Esophagus squamous epithelium (tissue), 5 donors: ENCODE data around the gene DPP9. TPM values are rescaled to one million over a fixed set of nuclear protein-coding genes. Genes with fewer than 3 reads are reported as not detected.
"Not testable (repeated sequence)": the region's sequence is repeated elsewhere in the genome, so short reads cannot be mapped to it uniquely, and the experiment has no call there.

Experiments
- DNase-seq: peaks from one replicate; lab custom pipeline; 2025; lab: John Stamatoyannopoulos, UW
- H3K27ac ChIP-seq, 4 donors: fragments of 200-600 bp; sonication (generic); one replicate each; pipeline ENCODE4 v1.5.1; 2016 to 2019; ENCODE audit warnings: mild to moderate bottlenecking in 1 of 4
- H3K27me3 ChIP-seq, 4 donors: fragments of 200-600 bp; sonication (generic); 1 replicate in 3 of 4; 2 replicates in 1 of 4; pipeline versions ENCODE4 v1.5.1 to v1.6.0; 2017 to 2021; ENCODE audit warnings: antibody characterized with exemption in 1 of 4
- H3K36me3 ChIP-seq, 3 donors: fragments of 200-600 bp; sonication (generic); one replicate each; pipeline ENCODE4 v1.5.1; 2016 to 2019
- H3K4me1 ChIP-seq, 3 donors: fragments of 200-600 bp; sonication (generic); one replicate each; pipeline ENCODE4 v1.5.1; 2017 to 2019
- H3K4me3 ChIP-seq, 4 donors: fragments of 200-600 bp; sonication (generic); 1 replicate in 3 of 4; 2 replicates in 1 of 4; pipeline ENCODE4 v1.5.1; 2016 to 2019; ENCODE audit warnings: mild to moderate bottlenecking in 2 of 4, moderate library complexity in 1 of 4
- H3K9me3 ChIP-seq, 3 donors: fragments of 200-600 bp; sonication (generic); one replicate each; pipeline ENCODE4 v1.5.1; 2016 to 2019
- POLR2A ChIP-seq, 4 donors: fragments of 450-650 bp; IDR thresholded peaks; one replicate each; pipeline ENCODE4 v1.6.1; 2017; ENCODE audit warnings: antibody characterized with exemption in 4 of 4, mild to moderate bottlenecking in 4 of 4, moderate library complexity in 3 of 4
- WGBS, 2 donors: methylation state at CpG; one replicate each; pipeline ENCODE4 v1.1.5; 2018; 5-methylcytosine and 5-hydroxymethylcytosine counted together
- intact Hi-C: fragments of 100-400 bp; cut with DNase I; formaldehyde crosslinking; loops from one replicate; pipeline ENCODE4 v1.15.0; 2022
- total RNA-seq, 4 donors: library from RNA; depleted of rRNA; stranded (reverse); fragments of >200 nt; gene quantifications; one replicate each; pipeline ENCODE4 v1.1.0, GENCODE V29; 2016
- TF ChIP-seq, protein P1 (sequence below), 6 experiments: fragments of 450-650 bp in 4 of 6; fragments of 200-600 bp in 2 of 6; sonication (generic) in 2 of 6; IDR thresholded peaks; one replicate each; pipeline ENCODE4 v1.5.1; 2016 to 2019; ENCODE audit warnings: antibody characterized with exemption in 6 of 6, mild to moderate bottlenecking in 4 of 6, moderate library complexity in 4 of 6
- donor health status: DM: yes; HTN: yes; CAD: no.

The DPP9 gene
- total RNA-seq, 4 donors from 2014 or later: 32.8 to 51.5 (median 47.7) TPM

DNA sequence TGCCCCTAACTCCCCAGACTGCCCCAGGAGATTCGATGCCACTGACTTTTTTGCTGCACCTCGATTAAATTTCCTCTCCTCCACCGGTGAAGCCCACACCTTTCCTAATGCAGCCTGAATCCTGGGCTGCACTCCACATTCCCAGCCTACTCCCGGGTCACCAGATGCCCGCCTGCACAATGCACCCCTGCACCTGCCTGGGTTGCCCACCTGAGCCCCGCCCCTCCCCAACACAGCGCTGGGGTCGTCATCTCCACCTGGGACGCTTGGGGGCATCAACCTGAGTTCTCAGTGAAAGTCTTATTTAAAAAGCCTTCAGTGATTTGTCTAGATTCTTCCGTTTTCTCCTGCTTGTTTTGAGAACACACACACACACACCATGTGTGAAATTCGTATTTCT lies 24.5 kb upstream of the DPP9 start:
- no peaks in the 10 kb centered on the region for H3K36me3 ChIP-seq
- peaks cover 0 to 14% (median 5%) of the 10 kb centered on the region in 3 donors for H3K4me1 ChIP-seq
- no peak overlapping the region for H3K27ac ChIP-seq
- no peak for DNase-seq
- intact Hi-C loops: no loop called here
- WGBS, 2 donors: 35 to 48% methylated on average over 4 to 11 of the region's 11 CpGs
- H3K4me3 ChIP-seq: no peak overlapping the region
- H3K9me3 ChIP-seq: no peaks in the 10 kb centered on the region
- peaks cover 0 to 24% (median 2%) of the 10 kb centered on the region in 4 donors for H3K27me3 ChIP-seq
- TF ChIP-seq POLR2A (IDR thresholded peaks at IDR 0.05): no peak

DNA sequence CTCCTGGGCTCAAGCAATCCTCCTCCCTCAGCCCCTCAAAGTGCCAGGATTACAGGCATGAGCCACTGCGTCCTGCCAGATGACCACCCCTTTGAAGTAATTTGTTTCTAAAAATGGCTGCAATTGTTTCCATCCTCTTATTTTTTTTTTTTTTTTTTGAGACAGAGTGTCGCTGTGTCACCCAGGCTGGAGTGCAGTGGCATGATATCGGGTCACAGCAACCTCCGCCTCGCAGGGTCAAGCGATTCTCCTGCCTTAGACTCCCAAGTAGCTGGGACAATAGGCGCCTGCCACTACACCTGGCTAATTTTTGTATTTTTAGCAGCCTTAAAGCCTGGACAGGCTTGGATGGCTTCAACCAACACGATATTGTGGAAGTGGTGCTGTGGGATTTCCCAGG lies 22.3 kb upstream of the DPP9 start:
- no peak overlapping the region for H3K4me3 ChIP-seq
- no peaks in the 10 kb centered on the region for H3K36me3 ChIP-seq
- H3K27me3 ChIP-seq: peaks cover 0 to 30% (median 2%) of the 10 kb centered on the region in 4 donors
- H3K4me1 ChIP-seq: peaks cover 0 to 23% (median 5%) of the 10 kb centered on the region in 3 donors
- H3K27ac ChIP-seq: no peak overlapping the region
- DNase-seq: no peak
- TF ChIP-seq, protein P1, sequence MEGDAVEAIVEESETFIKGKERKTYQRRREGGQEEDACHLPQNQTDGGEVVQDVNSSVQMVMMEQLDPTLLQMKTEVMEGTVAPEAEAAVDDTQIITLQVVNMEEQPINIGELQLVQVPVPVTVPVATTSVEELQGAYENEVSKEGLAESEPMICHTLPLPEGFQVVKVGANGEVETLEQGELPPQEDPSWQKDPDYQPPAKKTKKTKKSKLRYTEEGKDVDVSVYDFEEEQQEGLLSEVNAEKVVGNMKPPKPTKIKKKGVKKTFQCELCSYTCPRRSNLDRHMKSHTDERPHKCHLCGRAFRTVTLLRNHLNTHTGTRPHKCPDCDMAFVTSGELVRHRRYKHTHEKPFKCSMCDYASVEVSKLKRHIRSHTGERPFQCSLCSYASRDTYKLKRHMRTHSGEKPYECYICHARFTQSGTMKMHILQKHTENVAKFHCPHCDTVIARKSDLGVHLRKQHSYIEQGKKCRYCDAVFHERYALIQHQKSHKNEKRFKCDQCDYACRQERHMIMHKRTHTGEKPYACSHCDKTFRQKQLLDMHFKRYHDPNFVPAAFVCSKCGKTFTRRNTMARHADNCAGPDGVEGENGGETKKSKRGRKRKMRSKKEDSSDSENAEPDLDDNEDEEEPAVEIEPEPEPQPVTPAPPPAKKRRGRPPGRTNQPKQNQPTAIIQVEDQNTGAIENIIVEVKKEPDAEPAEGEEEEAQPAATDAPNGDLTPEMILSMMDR (IDR thresholded peaks at IDR 0.05): no peak
- TF ChIP-seq POLR2A (IDR thresholded peaks at IDR 0.05): no peak
- no peaks in the 10 kb centered on the region for H3K9me3 ChIP-seq
- WGBS, 2 donors: 59 to 72% methylated on average over 5 to 7 of the region's 8 CpGs
- intact Hi-C loops: no loop called here

DNA sequence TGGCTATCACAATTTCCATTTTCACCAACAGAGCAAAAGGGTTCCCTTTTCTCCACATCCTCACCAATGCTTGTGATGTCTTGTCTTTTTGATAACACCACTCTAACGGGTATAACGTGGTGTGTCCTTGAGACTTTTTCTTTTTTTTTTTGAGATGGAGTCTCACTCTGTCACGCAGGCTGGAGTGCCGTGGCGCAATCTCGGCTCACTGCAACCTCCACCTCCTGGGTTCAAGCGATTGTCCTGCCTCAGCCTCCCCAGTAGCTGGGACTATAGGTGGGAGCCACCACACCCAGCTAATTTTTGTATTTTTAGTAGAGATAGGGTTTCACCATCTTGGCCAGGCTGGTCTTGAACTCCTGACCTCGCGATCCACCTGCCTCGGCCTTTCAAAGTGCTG lies 21.5 kb upstream of the DPP9 start:
- intact Hi-C loops, H3K9me3 ChIP-seq, H3K27ac ChIP-seq, DNase-seq, H3K36me3 ChIP-seq, H3K4me3 ChIP-seq: not testable (repeated sequence)
- Histone ChIP-seq H3K4me1 (peaks cover 0 to 23% (median 5%) of the 10 kb centered on the region in 3 donors), H3K27me3 (peaks cover 0 to 30% (median 2%) of the 10 kb centered on the region in 4 donors)
- WGBS, 2 donors: 63 to 64% methylated on average over 10 of the region's 10 CpGs

DNA sequence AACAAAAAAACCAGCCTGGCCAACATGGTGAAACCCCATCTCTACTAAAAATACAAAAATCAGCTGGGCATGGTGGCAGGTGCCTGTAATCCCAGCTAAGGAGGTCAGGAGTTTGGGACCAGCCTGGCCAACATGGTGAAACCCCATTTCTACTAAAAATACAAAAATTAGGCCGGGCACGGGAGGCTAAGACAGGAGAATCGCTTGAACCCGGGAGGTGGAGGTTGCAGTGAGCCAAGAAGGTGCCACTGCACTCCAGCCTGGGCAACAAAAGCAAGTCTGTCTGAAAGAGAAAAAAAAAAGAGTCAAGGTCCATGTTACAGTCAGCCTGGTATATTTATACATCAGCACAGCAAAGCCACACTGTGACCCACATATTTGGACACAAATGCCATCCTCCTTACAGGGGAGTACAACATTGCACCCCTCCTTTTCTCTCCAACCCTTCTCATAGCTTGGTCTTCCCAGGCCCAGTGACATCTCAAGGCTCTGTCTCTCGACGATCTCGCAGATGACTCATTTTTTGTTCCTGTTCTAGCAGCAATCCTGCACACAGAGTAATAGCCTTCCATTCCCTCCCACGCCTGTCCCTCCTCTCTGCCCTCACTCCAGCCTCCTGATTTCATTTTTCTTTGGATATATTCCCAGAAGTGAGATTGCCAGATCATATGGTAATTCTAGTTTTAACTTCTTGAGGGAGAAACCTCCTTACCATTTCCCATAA lies 21.0 kb upstream of the DPP9 start:
- no peak for DNase-seq
- Histone ChIP-seq H3K36me3 (no peaks in the 10 kb centered on the region), H3K27ac (peak overlapping the region in 1 of 4 donors; percentile 44), H3K9me3 (no peaks in the 10 kb centered on the region), H3K4me1 (peaks cover 0 to 23% (median 5%) of the 10 kb centered on the region in 3 donors), H3K27me3 (peaks cover 0 to 30% (median 2%) of the 10 kb centered on the region in 4 donors), H3K4me3 (no peak overlapping the region)
- no peak for TF ChIP-seq POLR2A (IDR thresholded peaks at IDR 0.05)
- TF ChIP-seq, protein P1 (IDR thresholded peaks at IDR 0.05): no peak
- intact Hi-C loops: no loop called here
- 25 to 28% methylated on average over 8 of the region's 8 CpGs for WGBS, 2 donors

DNA sequence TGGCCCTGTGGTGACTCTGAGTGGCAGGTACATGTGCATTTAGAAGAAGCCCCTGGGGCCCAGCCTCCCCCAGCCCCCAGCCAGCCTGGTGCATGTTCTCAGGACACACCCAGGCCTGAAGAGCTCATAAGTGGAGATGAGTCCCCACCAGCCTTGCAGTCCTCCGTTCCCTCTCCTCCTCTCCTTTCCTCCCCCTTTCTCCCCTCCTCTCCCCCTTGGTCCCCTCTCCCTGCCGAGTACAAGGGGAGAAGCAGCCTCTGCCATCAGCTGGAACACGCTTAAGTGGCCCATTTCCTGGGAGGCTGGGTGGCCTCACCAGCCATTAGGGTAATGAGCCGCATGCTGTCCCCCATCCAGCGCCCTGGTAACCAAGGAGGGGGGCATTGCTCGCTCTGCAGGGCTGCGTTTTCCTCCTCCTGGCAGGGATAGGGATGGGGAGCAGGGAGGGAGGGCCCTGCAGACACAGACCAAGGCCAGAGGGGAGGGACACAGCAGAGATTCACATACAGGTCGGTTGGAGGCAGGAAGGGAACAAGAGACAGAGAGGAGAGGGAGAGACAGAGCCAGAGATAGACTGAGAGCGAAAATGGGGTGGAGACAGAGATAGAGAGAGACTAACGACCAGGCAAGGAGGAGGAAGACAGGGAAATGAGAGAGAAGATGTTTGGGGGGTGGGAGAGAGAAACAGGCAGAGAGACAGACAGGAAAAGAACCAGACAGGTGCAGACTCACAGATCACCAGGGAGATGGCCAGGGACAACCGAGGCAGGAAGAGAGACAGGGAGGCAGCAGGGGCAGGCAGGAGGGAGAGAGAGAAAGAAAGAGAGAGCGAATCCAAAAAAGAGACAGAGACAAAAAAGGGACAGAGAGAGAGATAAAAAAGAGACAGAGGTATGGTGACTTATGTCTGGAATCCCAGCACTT lies 19.3 kb upstream of the DPP9 start:
- DNase-seq: no peak
- Histone ChIP-seq H3K4me1 (peaks cover 0 to 23% (median 5%) of the 10 kb centered on the region in 3 donors), H3K27ac (no peak overlapping the region), H3K36me3 (no peaks in the 10 kb centered on the region), H3K9me3 (no peaks in the 10 kb centered on the region), H3K27me3 (peaks cover 0 to 21% (median under 1%) of the 10 kb centered on the region in 4 donors), H3K4me3 (no peak overlapping the region)
- TF ChIP-seq POLR2A (IDR thresholded peaks at IDR 0.05): no peak
- TF ChIP-seq, protein P1 (IDR thresholded peaks at IDR 0.05): no peak
- WGBS, 2 donors: 32 to 55% methylated on average over 6 of the region's 12 CpGs
- intact Hi-C loops: no loop called here
